ENCODE measurements around the gene EFCC1.

EFCC1 gene, protein sequence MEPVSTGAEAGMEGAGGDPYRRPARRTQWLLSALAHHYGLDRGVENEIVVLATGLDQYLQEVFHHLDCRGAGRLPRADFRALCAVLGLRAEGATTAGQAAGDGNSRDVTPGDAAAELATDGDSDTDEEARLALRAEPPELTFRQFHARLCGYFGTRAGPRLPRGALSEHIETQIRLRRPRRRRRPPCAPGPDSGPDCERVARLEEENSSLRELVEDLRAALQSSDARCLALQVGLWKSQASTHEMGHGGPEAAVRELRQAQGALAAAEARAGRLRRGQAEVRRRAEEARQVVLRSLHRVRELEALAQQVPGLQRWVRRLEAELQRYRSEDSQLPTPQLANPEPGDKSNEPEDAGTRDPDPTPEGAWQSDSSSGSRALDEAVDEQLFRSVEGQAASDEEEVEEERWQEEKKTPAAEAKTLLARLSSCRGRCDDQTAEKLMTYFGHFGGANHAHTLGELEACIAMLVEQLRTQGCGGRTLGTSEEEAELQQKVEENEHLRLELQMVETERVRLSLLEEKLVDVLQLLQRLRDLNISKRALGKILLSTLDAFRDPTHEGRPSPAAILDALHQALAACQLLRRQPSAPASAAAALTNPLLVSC

GRCh38 chr3:129001101-129001805 is at the start of gene EFCC1:
TSS of gene EFCC1 (plus strand) at chr3:129001304. CDS start at chr3:129001629, 325 bp downstream.
- no peak for DNase-seq (ENCODE audit: low spot score)

DNA sequence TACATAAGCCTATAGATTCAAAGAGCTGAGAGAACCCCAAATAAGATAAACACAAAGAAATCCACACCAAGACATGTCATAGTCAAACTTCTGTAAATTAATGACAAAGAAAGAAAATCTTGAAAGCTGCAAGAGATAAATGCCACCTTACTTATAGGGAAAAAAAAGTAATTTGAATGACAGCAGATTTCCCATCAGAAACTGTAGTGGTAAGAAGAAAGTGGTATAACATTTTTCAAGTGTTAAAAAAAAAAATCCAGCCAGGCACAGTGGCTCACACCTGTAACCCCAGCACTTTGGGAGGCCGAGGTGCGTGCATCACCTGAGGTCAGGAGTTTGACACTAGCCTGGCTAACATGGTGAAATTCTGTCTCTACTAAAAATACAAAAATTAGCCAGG is 44.7 kb upstream of the EFCC1 start:
- no peak for DNase-seq (ENCODE audit: low spot score)

- no peak for DNase-seq (ENCODE audit: low spot score)
Measured at GRCh38 chr3:128965280-128965679, 35.8 kb upstream of the EFCC1 start.

DNA sequence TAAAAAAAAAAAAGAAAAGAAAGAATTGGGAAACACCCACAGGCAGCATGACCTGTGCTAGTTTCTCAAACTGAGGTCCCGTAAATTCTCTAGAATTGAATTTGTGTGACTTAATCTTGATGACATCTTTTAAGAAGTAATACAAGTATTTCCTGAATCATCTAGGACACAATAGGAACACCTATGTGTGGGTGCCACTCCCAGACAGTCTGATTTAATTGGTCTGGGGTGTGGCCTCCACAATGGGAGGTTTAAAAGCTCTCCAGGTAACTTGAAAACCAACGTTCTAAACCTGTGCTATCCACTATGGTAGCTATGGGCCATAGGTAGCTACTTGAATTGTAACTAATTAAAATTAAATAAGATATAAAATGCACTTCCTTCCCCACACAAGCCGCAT is 35.3 kb upstream of the EFCC1 start:
- no peak for DNase-seq (ENCODE audit: low spot score)

GRCh38 chr3:128967748-128968355 is 33.3 kb upstream of the EFCC1 start:
- DNase-seq (ENCODE audit: low spot score) = no peak

DNA sequence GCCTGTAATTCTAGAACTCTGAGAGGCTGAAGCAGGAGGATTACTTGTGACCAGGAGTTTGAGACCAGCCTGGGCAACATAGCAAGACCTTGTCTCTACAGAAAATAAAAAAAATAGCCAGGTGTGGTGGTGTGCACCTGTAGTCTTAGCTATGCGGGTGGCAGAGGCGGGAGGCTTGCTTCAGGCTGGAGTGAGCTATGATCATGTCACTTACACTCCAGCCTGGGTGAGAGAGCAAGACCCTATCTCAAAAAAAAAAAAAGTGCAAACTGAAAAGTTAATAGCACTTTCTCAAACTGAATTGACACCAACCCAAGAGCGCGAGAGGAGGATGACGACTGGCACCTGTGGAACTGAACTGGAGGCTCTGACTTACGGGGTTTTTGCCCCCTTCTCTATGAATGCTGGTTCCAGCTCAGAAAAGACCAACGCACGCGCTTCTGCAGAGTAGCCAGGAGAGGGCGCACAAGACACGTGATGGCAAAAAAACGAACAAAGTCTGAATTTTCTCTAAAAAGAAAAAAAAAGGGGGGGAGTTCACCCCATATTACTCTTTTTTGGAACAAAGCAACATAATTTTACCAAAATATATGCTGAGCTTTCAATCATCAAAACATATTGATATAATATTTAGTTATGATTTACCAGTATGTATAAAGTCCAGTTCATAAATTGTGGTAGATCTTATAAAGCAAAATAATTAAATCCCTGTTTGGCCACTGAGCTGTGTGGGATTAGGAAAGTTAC is 30.9 kb upstream of the EFCC1 start:
- peak; percentile 57 for DNase-seq (ENCODE audit: low spot score)

- DNase-seq (ENCODE audit: low spot score) = no peak
Measured at GRCh38 chr3:128970740-128971047, 30.4 kb upstream of the EFCC1 start.

DNA sequence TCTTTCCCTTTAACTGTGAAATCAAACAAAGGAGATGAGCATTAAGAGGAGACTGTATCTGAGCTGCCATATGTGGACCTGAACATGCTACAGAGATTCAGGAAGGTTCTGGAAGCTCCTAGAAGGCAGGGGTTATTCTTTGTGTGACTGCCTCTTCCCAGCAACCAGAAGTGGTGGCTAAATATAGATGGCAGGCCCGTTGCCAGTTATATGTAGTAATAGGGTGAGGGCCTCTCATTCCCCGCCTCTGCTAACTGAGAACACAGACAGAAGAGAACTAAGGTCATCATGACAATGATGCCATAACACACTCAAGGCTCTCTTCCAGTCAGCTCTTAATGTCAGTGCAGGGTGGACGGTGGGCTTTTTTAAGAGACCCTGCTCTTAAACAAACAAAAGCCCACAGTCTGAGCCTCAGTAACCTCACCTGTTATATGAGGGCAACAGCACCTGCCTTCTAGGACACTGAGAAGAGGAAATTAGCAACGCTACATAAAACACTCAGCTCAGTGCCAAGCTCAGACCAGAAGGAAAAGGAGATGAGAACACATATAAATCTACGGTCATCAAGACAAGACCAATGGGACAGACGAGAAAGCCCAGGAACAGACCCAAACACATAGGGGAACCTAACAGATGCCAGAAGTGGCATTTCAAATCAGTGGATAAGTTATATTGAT is 29.5 kb upstream of the EFCC1 start:
- no peak for DNase-seq (ENCODE audit: low spot score)

DNA sequence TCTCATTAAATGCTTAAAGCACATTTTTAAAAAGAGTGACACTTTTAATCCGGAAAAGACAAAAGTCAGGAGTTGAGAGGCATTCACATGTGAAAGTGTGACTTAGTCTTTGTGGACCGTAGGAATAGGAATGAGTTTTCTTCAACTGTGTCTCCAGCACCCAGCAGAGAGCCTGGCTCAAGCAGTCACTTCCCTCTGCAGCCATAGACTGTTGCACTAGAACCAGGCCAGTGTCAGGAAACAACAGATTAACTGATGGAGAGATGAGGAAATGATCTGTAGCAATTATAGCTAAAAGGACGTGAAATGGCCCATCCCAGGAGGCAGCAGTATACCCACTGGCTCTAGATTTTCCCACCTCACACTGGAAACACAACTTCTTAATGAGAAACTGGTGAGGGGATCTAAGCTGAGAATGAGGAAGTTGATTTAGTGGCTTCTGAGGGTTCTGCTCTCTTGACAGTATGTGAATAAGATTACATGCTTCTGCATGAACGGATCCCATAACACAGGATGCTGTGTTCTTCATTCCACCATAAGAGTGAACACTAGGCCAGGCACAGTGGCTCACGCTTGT is 27.0 kb upstream of the EFCC1 start:
- no peak for DNase-seq (ENCODE audit: low spot score)

GRCh38 chr3:128975276-128975675 is 25.8 kb upstream of the EFCC1 start:
- no peak for DNase-seq (ENCODE audit: low spot score)

GRCh38 chr3:128983293-128984069 is 17.6 kb upstream of the EFCC1 start:
- DNase-seq (ENCODE audit: low spot score) = no peak

- no peak for DNase-seq (ENCODE audit: low spot score)
Measured at GRCh38 chr3:128984596-128984995, 16.5 kb upstream of the EFCC1 start.

DNA sequence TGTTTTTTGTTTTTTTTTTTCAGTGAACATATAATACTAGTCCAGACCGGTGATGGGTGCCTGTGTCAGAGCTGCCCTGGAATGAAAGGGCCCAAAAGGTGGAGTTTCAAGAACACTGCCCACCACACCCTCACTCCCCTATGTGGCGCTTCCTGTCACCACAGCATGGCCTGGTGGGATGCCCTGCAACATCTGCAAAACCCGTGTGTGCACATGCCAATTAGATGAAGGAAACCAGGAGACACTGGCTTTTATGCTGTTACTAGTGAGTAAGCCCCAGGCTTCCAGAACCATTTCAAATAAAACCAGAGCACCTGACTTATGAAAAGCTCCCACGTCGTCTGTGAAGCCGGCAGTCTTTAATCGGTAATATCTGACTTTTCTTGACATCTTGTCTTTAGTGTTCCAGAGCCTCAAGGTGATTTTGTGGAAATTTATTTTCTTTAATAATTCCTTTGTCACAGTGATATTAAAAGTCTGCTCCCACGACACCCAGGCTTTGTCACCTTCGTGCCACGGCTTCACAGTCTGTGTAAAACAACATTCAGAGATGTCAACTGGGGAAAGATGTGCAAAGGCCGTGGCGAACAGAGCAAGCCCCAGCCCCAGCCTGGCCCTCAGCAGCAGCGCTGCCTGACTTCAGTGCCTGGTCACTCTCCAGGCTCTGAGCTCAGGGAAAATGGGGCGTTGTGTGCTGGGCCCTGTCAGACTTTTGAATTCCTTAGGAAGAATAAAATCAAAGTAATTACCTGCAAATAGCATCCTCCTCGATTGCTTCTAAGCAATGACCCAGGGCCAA is 13.6 kb upstream of the EFCC1 start:
- DNase-seq (ENCODE audit: low spot score) = no peak

DNA sequence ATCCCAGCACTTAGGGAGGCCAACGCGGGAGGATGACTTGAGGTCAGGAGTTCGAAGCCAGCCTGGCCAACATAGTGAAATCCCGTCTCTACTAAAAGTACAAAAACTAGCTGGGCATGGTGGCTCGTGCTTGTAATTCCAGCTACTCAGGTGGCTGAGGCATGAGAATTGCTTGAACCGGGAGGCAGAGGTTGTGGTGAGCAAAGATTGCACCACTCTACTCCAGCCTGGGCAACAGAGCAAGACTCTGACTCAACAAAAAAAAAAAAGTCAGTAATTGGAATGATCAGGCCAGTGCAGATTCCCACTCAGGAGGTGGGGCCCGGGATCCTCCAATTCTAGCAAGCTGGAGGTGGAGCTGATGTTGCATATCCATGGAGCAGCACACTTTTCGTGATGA is 12.8 kb upstream of the EFCC1 start:
- DNase-seq (ENCODE audit: low spot score) = no peak

DNA sequence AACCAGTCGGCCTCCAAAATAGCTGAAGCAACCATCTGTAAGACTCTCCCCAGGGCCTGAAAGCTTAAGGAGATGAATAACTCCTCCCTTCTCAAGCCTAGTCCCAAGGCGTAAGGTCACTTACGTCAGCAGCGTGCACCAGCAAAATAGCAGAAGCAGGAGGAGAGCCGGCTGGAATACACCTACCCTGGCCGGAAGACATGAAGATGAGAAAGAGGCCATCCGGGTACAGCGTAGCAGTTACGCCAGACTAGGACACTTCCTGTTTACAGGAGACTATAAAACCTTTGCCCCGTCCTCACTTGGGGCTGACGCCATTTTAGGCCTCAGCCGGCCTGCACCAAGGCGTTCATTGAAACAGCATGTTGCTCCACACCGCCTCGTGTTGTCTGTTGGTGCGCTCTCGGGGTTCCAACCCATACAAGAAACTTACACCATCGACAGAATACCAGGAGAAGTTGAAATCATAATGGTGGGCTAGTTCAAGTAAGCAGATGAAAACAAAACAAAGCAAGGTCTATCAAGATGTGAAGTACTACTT is 9.7 kb upstream of the EFCC1 start:
- DNase-seq (ENCODE audit: low spot score) = no peak

GRCh38 chr3:128992926-128993460 is 8.1 kb upstream of the EFCC1 start:
- DNase-seq (ENCODE audit: low spot score) = no peak

DNA sequence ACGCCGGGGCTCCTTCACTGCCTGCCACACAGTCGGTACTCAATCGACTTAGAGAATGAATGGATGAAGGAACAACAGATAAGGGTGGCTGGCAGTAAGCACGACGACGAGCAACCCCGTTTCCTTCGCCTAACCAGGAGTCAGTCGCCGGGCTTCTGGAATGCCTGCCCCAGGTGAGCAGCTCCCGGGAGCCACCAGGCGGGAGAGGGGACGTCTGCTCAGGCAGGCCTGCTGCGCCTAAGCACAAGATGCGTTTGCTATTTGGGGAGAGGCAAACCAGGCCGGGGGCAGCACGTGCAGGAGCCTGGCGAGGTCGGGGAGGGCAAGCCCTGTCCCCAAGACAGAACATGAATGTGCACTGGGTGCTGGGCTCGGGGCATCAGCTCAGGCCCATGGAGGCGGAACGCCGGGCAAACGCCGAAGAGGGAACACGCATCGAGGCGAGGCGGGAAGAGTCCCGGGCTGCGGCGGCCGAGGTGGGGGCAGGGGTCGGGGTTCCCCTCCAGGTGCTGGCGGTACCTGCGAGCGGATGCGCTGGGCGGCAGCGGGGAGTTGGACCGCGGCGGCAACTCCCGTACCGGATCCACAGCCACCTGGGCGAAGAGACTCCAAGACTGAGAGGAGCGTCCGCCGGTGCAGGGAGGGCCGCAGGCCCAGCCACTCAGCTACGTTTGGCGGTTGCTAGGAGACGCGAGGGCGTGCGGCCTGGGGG is 7.5 kb upstream of the EFCC1 start, which contains the start of gene CFAP92:
TSS of gene CFAP92 (minus strand) at position 616 of the 712 bp plus-strand sequence. CDS start 772 bp downstream, outside the sequence.
- DNase-seq (ENCODE audit: low spot score) = peak; percentile 92

- no peak for DNase-seq (ENCODE audit: low spot score)
Measured at GRCh38 chr3:128994173-128994512, 7.0 kb upstream of the EFCC1 start.

Measured in CD4-positive, alpha-beta T cell treated with Interleukin-15 for 4 hours (primary cell).